ENCODE measurements around the gene SLC66A2. TPM values are rescaled to one million over a fixed set of nuclear protein-coding genes. Genes with fewer than 3 reads are reported as not detected.
A peak's percentile ranks its signal among the peaks of the same experiment; 100 is the strongest.

The SLC66A2 gene
- total and polyA plus RNA-seq, 2 of the 13 experiments (the other 11 are each of a cell fraction or from before 2014, with no cell fraction given), result 33.5 to 41.9 TPM

- Histone ChIP-seq H3K4me1 (ENCODE audit: insufficient read depth, low read length) (peaks cover 90% of the 10 kb centered on the region), H3K27ac (ENCODE audit: extremely low read length, insufficient read depth, low read length) (peak overlapping the region; percentile 28), H3K9me3 (ENCODE audit: low read length) (no peaks in the 10 kb centered on the region), H3K79me2 (ENCODE audit: insufficient read depth, low read length) (peaks cover 91% of the 10 kb centered on the region), H3K9ac (ENCODE audit: insufficient read depth, low read depth, low read length) (peak overlapping the region; percentile 36; the same call in 1 of the 2 replicates), H4K20me1 (ENCODE audit: insufficient read depth, low read length) (peaks cover 13% of the 10 kb centered on the region; the same call in 1 of the 2 replicates), H2AFZ (ENCODE audit: low read length) (no peak overlapping the region), H3K4me2 (ENCODE audit: low read depth, low read length) (peak overlapping the region; percentile 14; the same call in 1 of the 2 replicates), H3K36me3 (replicated peaks in 1 of 2; ENCODE audit: control insufficient read depth in 1 of 2, insufficient read depth in 2 of 2, low read length in 2 of 2) (peaks cover 14 to 36% of the 10 kb centered on the region in 2 experiments; a peak in 4 of 5 replicates), H3K4me3 (replicated peaks in 1 of 3; ENCODE audit: insufficient read depth in 1 of 3, low read depth in 2 of 3, low read length in 3 of 3) (no peak overlapping the region), H3K27me3 (ENCODE audit: control insufficient read depth in 1 of 2, insufficient read depth in 2 of 2, low read length in 2 of 2) (no peaks in the 10 kb centered on the region; a peak in 1 of 5 replicates)
- WGBS (ENCODE audit: low lambda C conversion rate), result 87% methylated on average over 11 of the region's 17 CpGs
- CTCF ChIA-PET (ENCODE audit: low intra/inter-chr PET ratio, low total read pairs), result no interaction called here
- in situ Hi-C loops (cut with HindIII; ENCODE audit: extremely low pct_ligation_motif_present, low pct_unique_long_range_greater_than_20kb), result no loop called here
- FAIRE-seq (no peak), ATAC-seq (peak; percentile 16), DNase-seq (ENCODE audit: low spot score) (no peak)
- no TSS peak for BruUV-seq (replicated peaks)
- POLR2A ChIA-PET, result interaction anchor here (0.9 to 1.9 kb wide), 3 partner anchors 9 to 11 kb away, joined by 3 to 6 read pairs (median 4); no protein-coding TSS in a partner anchor
- intact Hi-C loops (cut with micrococcal nuclease; ENCODE audit: unreplicated experiment), result no loop called here
- TF ChIP-seq RBFOX2 (IDR thresholded peaks at IDR 0.05; ENCODE audit: low read depth, low read length), result 0 out of 2 replicates have a peak, but pooled peaks have one; percentile 25
- TF ChIP-seq, protein P1, sequence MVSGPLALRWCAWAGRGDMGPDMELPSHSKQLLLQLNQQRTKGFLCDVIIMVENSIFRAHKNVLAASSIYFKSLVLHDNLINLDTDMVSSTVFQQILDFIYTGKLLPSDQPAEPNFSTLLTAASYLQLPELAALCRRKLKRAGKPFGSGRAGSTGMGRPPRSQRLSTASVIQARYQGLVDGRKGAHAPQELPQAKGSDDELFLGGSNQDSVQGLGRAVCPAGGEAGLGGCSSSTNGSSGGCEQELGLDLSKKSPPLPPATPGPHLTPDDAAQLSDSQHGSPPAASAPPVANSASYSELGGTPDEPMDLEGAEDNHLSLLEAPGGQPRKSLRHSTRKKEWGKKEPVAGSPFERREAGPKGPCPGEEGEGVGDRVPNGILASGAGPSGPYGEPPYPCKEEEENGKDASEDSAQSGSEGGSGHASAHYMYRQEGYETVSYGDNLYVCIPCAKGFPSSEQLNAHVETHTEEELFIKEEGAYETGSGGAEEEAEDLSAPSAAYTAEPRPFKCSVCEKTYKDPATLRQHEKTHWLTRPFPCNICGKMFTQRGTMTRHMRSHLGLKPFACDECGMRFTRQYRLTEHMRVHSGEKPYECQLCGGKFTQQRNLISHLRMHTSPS (CRISPR knock-in tag; IDR thresholded peaks at IDR 0.05; ENCODE audit: low read depth), result no peak
- no peak for TF ChIP-seq ZEB1 (IDR thresholded peaks at IDR 0.05; ENCODE audit: insufficient replicate concordance, low read depth)
- no peak for TF ChIP-seq RXRB (CRISPR knock-in tag; IDR thresholded peaks at IDR 0.05; ENCODE audit: borderline replicate concordance)
- no peak for TF ChIP-seq ZNF605 (CRISPR knock-in tag; IDR thresholded peaks at IDR 0.05)
- peak; percentile 19 for TF ChIP-seq AGO2 (optimal IDR thresholded peaks at IDR 0.05; ENCODE audit: low read depth, low read length)
- TF ChIP-seq, protein P2, sequence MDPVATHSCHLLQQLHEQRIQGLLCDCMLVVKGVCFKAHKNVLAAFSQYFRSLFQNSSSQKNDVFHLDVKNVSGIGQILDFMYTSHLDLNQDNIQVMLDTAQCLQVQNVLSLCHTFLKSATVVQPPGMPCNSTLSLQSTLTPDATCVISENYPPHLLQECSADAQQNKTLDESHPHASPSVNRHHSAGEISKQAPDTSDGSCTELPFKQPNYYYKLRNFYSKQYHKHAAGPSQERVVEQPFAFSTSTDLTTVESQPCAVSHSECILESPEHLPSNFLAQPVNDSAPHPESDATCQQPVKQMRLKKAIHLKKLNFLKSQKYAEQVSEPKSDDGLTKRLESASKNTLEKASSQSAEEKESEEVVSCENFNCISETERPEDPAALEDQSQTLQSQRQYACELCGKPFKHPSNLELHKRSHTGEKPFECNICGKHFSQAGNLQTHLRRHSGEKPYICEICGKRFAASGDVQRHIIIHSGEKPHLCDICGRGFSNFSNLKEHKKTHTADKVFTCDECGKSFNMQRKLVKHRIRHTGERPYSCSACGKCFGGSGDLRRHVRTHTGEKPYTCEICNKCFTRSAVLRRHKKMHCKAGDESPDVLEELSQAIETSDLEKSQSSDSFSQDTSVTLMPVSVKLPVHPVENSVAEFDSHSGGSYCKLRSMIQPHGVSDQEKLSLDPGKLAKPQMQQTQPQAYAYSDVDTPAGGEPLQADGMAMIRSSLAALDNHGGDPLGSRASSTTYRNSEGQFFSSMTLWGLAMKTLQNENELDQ (CRISPR knock-in tag; IDR thresholded peaks at IDR 0.05; ENCODE audit: borderline replicate concordance), result no peak
- no peak for TF ChIP-seq NAIF1 (CRISPR knock-in tag; IDR thresholded peaks at IDR 0.05; ENCODE audit: borderline replicate concordance)
- no peak for TF ChIP-seq GFI1 (CRISPR knock-in tag; IDR thresholded peaks at IDR 0.05; ENCODE audit: borderline replicate concordance)
- TF ChIP-seq PREB (CRISPR knock-in tag; IDR thresholded peaks at IDR 0.05), result no peak
- TF ChIP-seq DPF2 (CRISPR knock-in tag; IDR thresholded peaks at IDR 0.05; ENCODE audit: borderline replicate concordance, low read depth), result no peak
- no peak for TF ChIP-seq ZBTB8A (CRISPR knock-in tag; IDR thresholded peaks at IDR 0.05; ENCODE audit: borderline replicate concordance, low read depth)
- no peak for TF ChIP-seq ZNF720 (CRISPR knock-in tag; IDR thresholded peaks at IDR 0.05)
Measured at GRCh38 chr18:79945118-79946042, 6.1 kb downstream of the SLC66A2 start.
